GM18867 (cell line): Measurements from ENCODE around the gene CPNE7.

Experiments used
- ATAC-seq: cut with Tn5 transposase; IDR thresholded peaks from one replicate; pipeline ENCODE4 v1.9.1; 2021; ENCODE audit warnings: mild to moderate bottlenecking, moderate library complexity; ENCODE audit not compliant: unreplicated experiment

Gene CPNE7

DNA sequence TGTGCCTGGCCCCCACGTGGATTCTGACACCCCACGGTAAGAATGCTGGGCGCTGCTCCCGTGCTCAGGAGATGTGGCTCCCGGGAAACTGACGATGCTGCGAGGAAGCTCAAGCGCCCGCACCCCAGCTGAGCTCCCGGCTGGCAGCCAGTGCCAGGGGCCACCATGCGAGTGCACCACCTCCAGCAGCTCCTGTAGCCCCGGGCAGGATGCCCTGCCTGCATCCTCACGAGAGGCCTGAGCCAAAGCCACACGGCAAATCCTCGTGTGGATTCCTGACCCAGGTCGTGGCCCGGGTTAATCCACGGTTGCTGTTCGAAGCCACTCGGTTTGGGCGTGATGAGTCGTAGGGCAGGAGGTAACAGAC, 26.3 kb downstream of the CPNE7 start:
- no peak for ATAC-seq

DNA sequence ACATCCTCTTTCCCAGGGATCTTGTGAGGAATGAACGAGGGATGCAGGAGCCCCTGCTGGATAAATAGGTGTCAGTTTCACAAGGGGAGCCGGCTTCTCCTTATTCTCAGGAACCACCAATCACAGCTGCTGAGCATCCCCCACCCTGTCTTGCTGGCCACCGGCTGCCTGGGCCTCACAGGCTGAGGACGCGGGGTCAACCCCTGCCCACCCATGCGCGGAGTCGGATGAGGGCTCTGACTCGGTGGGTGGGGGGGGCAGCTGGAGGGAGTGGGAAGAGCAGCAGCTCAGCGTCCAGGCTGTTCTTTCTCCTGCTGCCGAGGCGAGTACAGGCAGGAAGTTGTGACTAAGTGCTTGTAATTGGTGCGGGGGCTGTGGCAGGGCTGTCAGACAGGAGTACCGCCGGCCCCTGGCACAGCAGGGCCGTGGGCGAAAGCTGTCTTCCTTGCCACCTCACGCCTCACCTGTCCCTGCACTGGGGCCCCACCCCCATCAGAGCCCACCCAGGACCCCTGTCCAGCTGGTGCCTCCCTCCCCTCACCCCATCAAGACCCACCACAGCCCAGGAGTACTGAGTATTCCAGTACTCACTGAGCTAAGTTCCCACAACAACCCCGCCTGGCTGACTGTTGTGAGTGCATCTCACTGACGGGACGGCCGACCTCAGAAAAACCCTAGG, 26.9 kb downstream of the CPNE7 start:
- no peak for ATAC-seq

DNA sequence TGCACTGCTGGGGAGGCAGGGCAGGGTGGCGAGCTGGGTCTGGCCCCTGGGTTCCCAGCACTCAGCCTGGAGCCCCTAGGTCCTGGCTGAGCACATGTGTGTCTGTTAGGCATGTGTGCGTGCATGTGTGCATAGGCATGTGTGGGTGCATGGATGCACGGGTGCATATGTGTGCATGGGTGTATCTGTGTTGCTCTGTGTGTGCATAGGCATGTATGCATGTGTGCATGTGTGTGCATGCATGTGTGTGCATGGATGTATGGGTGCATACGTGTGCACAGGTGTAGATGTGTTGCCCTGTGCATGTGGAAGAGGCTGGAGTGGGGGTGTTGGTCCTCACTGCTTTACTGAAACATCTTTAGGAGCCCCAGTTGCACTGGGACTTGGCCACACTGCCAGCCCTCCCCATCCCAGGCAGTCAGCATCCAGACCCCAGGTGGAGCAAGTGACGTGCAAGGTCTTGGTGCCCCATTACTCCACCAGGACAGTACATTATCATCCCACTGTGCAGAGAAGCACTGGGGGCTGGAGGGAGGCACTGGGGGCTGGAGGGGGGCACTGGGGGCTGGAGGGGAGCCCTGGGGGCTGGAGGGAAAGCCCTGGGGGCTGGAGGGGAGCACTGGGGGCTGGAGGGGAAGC, 27.5 kb downstream of the CPNE7 start:
- ATAC-seq: no peak

DNA sequence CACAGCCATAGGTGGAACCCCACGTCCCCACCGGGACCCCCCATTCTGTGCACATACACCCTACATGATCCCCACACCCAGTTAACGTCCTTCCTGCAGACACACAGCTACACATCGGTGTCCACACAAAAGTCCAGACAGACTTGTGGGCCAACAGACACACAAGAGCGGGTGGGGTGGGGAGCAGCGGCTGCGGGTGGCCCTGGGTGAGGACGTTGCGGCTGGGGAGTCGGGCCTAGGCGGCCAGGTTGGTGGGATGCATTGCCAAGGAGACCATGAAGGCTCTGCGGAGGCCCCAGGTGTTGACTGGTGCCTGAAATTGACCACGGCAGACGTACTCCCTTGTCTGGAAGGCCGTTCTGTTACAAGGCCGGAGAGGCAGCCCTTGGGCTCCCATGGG, 29.2 kb downstream of the CPNE7 start:
- no peak for ATAC-seq

DNA sequence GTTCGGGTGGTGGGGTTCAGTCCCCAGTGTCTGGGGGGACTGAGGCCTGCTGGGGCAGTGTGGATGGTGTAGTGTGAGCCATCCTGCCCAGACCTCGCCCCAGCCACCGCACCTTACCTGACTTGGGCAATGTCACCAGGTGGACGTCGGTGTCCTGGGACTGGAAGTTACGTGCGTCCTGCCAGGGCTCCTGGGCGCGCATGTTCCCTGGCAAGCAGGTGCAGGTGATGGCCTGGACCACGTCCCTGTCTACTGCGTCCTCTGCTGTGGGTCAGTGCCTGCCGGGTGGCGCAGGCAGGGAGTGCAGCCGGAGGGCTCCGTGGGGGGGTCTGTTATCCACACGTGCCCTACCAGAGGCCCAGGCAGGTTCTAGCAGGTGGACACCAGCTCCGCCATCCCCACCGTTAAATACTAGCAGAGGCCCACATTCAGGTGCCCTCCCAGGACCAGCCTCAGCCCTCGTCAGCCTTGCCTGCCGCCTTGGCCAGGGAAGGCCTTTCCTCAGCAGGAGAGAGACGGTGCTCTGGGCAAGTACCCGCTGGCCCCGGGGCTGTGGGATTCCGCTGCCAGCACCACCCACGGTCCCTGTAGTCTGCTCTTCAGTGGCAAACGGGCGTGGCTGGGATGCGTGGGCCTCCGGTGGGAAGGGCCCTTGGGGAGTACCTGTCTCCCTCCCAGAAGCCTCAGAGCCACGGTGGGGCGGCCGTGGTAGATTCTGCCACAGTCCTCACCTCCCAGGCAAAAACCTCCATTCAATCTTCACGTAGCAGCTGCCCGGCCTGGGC, 29.8 kb downstream of the CPNE7 start:
- ATAC-seq: no peak

DNA sequence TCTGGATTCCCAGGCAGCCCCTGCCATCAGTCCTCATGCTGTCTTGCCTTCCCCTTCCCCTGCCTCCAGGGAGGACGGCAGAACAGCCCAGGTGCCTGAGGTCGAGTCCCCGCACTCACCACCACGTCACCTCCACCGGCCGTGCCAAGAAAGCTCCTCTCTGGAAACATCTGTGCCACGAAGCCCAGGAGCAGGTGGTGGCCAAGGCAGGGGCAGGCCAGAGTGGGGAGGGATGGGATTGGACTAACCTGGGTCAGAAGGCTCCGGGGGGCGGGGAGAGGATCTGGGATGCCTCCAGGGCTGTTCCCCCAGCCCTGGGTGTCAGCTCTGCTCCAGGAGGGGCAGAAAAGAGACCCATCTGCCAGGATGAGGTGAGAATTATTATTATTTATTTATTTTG, 30.4 kb downstream of the CPNE7 start:
- ATAC-seq: no peak

DNA sequence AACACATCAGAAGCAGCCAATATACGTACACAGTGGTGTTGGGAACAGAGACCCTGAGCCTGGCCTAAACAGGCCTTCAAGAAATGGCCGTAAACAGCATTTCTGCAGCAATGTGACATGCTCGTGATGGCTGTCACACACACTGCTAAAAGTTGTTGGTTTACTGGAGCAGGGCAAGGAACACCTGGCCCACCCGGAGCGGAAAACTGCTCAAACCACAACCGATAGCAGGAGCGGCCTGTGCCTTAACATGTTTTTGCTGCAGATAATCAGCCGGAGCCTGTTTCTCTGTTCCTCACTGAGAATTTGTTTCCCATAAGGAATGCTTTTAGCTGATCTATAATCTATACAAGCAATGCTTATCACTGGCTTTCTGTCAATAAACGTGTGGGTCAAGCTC, 31.9 kb downstream of the CPNE7 start:
- no peak for ATAC-seq

DNA sequence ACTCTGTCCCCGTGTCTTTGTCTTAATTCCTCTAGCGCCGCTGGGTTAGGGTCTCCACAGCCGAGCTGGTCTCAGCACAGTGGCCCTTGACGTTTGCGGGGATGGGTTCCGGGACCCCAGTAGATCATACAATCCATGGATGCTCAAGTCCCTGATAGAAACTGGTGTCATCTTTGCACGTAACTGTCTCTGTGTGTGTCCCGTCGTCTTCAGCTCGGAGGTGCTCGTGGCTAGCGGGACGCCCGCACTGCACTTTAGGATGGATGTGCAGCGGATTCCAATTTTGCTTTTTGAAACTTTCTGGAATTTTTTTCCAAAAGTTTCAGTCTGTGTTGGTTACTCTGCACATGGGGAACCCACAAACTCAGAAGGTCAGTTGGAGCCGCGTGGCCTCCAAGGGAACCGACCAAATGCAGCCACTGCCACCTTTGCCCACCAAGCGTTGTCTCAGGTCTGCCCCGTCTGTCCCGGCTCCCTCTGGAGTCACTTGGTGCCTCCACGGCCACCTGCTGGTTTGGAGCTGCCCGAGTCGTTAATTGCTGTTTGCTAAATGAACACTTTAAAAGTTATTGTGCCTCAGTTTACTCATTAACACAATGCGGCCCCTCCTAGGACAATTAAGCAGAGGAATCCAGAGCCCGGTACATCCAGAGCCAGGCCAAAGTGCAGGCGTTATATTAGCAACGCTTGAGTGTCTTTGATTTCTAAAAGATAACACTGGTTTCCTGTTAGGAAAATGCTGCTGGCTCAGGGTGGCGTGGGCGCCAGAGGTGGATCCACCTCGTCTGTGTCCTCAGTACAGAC, 32.6 kb downstream of the CPNE7 start:
- ATAC-seq: no peak

DNA sequence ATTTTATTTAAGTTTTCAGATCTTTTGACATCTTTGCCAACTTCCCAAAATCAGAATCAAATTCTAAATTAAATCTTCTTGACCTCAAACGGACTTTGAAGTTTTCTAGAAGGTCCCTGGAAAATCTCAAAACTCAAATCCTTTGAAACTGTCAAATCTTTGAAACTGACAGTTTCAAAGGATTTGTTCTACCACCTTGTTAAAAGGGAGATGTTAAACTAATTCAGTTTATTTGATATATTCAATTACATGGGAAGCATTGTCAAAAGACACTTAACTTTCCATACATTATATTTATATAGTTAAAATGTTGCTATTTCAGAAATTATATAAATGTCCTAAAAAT, 34.5 kb downstream of the CPNE7 start:
- no peak for ATAC-seq

DNA sequence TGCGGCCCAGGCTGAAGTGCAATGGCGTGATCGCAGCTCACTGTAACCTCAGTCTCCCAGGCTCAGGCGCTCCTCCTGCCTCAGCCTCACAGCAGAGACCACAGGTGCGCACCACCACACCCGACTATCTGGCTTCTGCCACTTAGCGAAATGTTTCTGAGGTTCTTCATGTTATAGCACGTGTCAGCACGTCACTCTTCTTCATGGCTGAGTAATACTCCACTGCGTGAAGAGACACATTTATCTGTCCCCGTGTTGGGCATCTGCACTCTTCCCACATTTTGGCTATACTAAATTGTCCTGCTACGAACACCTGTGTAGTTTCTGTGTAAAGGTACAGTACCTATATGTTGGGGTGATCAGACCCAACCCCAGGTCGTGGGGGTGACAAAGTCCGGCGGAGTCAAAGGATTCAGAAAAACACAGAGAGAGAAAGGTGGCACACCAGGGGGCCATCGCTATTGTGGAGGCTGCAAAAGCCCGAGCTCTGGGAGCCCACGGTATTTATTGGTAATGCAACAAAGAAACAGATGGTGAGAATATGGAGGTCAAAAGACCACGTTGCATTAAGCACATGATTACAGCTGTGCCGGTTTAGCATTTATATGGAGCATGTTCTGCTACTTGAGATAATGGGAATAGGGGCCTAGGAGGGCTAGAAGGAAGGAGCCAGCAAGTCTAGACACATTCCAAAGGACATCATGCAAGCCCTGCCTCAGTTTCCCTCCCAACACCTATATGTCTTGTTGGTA, 37.0 kb downstream of the CPNE7 start:
- ATAC-seq: no peak

DNA sequence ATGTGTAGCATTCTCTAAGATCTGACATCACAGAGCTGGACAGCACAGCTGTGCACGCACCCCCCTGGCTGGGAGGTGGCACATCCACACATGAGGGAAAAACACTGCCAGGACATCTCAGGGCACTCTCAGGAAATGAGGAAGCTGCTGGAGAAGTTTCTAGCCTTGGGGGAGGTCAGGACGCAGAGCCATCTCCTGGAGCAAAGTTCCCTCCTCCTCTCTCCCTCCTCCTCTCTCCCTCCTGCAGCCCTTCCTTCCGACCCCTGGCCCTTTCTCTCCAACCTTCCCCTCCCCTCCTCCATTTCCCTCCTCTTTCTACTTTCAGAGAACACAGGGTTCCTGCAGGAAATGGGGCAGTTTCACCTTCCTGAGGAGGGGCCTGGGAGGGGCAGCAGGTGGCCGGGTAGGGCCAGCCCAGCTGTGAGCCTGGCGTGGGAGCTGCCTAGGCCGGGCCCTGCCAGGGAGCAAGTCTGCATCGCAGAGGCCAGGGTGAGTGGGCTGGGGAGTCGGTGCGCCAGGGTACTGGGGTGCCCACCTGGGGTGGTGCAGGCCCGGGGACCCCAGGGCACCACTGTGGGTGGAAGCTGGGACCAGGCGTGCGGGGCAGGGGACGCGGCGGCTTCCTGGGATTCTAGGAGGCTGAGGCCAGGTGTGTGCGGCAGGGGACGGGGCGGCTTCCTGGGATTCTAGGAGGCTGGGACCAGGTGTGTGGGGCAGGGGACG, 37.8 kb downstream of the CPNE7 start, which contains the start of gene DPEP1:
DPEP1 (plus strand) TSS at position 412 of the 723 bp plus-strand sequence. CDS start 16,769 bp downstream, outside the sequence.
- ATAC-seq: no peak

DNA sequence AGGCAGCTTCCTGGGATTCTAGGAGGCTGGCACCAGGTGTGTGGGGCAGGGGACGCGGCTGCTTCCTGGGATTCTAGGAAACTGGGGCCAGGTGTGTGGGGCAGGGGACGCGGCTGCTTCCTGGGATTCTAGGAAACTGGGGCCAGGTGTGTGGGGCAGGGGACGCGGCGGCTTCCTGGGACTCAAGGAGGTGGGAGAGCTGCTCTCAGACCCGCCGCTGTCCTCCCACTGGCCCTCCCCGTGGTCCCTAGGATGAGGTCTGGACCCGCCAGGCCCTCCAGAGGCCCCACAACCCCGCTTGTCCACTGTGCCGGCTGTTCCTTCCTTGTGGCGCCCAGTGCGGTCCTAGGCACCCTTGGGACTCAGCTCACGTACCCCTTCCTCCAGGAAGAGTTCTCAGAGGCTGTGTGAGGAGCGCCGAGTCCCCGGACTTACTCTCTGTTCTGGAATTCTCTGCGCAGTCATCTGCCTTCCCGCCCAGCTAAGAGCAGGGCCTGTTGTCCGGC, 38.4 kb downstream of the CPNE7 start:
- ATAC-seq: no peak

DNA sequence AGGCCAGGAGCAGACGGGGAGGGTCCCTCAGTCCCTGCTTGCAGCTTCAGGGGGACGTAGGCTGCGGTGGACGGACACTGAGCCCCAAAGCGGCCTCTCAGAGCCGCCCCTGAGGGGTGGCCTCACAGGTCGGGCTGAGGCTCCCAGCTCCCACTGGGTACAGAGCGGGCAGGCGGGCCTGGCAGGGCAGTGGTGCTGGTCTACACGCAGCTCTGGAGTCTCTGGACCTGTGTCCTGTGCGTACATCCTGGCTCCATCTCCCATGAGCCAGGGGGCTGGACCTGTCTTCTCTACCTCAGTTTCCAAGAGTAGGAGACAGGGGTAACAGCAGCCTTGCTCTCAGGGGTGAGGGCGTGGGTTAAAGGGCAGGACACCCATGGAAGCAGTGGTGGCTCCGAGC, 39.6 kb downstream of the CPNE7 start:
- no peak for ATAC-seq

DNA sequence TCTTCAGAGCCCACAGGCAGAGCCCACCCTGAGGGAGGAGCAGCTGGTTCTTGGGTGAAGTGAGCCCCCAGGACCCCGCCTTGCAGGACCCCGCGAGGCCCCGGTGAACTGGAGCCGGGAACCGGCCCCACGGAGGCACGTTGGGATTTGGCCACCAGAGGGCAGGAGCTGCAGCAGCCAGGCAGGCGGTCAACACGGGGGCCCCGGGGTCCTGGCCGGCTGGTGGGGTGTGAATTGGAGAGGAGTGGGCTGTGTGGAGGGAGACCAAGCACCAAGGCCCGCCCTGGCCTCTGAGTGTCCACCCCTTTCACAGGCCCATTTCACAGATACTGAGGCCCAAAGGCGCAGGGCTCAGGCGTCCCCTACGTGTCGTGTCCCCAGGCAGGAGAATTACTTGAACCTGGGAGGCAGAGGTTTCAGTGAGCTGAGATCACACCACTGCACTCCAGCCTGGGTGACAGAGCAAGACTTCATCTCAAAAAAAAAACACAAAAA, 40.1 kb downstream of the CPNE7 start:
- no peak for ATAC-seq

DNA sequence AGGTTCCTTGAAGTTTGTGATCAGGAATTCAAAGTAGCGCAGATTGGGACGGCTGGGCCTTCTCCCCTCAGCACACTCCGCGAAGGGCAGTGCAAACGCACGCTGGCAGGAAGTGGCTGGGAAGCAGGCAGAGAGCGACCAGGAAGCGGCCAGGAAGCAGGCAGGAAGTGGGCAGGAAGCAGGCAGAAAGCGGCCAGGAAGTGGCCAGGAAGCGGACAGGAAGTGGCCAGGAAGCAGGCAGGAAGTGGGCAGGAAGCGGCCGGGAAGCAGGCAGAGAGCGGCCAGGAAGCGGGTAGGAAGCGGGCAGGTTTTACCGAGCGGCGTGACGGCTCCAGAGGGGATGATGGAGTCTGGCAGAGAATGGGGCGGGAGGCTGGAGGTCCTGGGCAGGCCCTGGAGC, 41.1 kb downstream of the CPNE7 start:
- no peak for ATAC-seq

DNA sequence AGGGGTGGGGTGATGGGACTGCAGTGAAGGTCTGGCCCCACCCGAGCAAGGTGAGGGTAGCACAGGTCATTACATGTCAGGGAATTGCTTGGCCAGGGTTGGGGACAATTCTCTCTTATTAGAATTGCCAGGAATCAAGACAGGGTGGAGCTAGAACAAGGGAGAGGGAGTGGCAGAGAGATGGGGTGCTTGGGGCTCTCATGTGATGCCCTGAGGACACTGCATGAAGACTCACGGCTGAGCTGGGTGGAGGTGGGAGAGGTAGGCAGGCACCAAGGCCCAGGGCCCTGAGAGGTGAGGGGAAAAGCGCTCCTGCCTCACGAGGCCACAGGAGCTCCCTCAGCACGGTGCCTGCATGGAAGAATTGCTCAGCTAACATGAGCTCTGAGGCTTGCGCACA, 41.5 kb downstream of the CPNE7 start:
- no peak for ATAC-seq

DNA sequence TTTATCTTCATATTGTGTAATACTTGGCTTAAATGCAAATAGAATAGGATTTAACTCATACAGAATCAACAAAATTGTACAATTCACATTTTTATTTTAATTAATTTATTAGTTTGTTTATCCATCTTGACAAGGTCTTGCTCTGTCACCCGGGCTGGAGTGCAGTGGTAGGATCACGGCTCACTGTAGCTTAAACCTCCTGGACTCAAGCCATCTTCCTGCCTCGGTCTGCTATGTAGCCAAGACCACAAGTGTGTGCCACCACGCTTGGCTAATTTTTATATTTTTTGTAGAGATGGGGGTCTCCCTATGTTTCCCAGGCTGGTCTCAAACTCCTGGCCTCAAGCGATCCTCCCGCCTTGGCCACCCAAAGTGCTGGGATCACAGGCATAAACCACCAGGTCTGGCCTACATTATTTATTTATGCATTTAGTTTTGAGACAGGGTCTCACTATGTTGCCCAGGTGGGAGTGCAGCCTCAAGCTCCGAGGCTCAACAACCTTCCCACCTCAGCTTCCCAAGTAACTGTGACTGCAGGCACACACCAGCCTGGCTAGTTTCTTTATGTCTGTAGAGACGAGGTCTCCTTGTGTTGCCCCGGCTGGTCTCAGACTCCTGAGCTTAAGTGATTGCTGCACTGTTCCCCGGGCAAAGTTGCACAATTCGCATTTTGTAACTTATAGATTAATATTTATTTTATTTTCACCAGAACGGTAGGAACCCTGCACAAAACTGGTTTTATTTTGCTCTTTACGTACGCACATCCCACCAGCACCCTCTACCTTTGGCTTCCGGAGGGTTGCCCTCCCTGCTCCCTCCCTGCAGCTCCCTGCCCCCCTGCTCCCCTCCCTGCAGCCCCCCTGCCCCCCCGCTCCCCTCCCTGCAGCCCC, 42.8 kb downstream of the CPNE7 start:
- ATAC-seq: no peak

DNA sequence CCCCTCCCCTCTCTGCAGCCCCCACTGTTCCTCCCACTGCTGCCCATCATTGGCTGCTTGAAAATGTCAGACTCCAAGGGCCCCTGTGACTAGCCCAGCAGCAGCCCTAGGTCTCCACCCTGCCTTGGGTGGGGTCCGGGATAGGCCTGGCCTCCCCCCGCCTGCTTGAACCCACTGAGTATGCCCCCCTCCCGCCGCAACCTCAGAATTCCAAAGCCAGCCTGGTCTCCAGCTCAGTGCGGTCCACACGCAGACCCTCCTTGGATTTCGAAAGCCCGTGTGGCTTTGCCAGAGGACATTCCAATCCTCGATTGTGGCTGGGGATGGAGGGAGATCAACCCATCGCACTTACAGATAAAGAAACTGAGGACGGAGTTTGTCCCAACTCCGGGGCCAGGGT, 44.3 kb downstream of the CPNE7 start:
- ATAC-seq: no peak

DNA sequence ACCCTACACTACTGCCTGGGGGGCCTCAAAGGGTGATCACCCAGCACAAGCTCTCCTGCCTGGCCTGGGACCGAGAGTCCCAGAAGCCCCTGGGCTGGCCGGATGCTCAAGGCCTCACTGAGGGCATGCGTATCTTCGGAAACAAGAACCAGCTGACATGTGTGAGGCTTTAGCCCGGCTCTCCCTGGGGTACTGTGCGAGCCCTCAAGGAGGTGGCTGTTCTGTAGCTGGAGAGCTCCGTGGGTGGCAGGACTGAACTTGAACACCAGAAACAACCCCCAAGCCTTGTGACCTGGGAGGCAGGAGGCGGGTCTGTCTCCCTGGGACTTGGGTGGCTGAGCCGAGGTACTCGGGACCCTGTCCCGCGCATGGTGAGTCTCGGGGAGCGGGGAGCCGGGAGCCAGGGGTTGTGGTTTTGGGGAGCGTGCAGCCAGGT, 44.9 kb downstream of the CPNE7 start:
- ATAC-seq: no peak
